GM18867 (cell line): ENCODE results near the gene DCDC2B.
"Not testable (repeated sequence)": the region's sequence is repeated elsewhere in the genome, so short reads cannot be mapped to it uniquely, and the experiment has no call there.

Experiments
- ATAC-seq: cut with Tn5 transposase; IDR thresholded peaks from one replicate; pipeline ENCODE4 v1.9.1; 2021; ENCODE audit warnings: mild to moderate bottlenecking, moderate library complexity; ENCODE audit not compliant: unreplicated experiment

DCDC2B gene

DNA sequence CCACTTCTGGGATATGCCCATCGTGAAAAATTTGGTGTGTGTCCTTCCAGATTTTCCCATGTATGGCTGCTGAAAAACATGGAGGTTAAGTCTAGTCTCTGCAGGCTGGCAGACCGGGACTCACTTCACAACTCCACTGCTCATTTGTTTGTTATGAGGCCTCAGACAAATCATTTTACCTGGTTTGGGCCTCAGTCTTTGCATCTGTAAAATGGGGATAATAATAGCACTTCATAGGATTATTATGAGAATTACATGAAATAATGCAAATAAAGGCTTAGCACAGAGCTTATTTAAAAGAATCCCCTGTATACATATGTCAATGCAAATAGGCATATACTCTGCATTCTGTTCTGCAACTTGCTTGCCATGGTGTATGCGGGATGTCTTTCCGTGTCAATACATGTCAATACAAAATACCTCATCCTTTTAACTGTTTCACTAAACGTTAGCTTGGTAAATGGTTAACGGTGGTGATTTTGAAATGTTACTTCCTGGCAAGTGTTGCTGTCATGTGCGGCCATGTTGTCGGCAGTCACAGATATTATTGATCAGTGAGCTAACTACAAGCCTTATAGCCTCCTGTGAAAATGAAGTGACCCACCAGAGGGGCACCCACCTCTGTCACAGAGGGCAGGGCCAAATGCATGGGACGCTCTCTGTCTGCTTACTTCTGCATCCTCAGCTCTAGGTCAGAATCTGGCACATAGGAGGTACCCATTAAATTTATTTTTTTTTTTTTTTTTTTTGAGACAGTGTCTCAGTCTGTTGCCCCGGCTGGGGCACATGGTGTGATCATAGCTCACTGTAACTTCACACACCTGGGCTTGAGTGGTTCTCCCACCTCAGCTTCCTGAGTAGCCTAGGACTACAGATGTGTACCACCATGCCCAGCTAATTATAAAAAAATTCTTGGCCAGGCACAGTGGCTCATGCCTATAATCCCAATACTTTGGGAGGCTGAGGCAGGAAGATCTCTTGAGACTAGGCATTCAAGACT lies 46.5 kb downstream of the DCDC2B start:
- ATAC-seq = no peak

GRCh38 chr1:32256473-32257226 lies 47.8 kb downstream of the DCDC2B start:
- no peak for ATAC-seq

GRCh38 chr1:32257227-32257508 lies 48.3 kb downstream of the DCDC2B start:
- ATAC-seq = no peak

DNA sequence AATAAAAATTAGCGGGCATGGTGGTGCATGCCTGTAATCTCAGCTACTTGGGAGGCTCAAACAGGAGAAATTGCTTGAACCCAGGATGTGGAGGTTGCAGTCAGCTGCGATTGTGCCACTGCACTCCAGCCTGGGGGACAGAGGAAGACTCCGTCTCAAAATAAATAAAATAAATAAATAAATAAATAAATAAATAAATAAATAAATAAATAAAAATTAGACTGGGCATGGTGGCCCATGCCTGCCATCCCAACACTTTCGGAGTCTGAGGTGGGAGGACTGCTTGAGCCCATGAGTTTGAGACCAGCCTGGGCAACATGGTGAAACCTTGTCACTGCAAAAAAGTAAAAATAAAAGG lies 54.3 kb downstream of the DCDC2B start:
- not testable (repeated sequence) for ATAC-seq

- ATAC-seq = no peak
Observed at GRCh38 chr1:32263744-32264143, 54.9 kb downstream of the DCDC2B start.
